Measurements from ENCODE around the gene EIF2B5. TPM values are rescaled to one million over a fixed set of nuclear protein-coding genes. Genes with fewer than 3 reads are reported as not detected.
A peak's percentile ranks its signal among the peaks of the same experiment; 100 is the strongest.

Gene EIF2B5
- total and polyA plus RNA-seq, 2 of the 13 experiments (the other 11 are each of a cell fraction or from before 2014, with no cell fraction given) = 38.4 to 60.2 TPM

DNA sequence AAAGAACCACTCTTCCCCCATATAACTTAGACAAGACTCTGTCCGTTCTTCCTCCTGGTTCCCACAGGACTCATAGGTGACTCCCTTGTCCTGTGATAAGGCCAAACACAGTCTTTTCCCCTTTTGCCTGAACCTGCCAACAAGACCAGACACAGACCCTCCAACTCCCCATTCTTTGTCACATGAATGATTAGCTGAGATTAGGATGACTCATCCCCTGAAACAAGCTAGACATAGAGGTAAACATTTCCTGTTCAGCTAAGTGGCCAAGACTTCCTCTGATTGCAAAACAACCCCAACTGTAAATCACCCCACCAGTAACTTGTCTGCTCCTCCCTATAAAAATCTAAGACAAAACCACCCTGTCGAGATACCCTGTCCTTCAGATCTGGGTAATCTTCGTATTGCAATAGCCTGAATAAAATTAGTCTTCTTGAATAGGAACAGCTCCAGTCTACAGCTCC is 49.7 kb upstream of the EIF2B5 start:
- H3K27me3 ChIP-seq (ENCODE audit: control insufficient read depth in 1 of 2, insufficient read depth in 2 of 2, low read length in 2 of 2) = peaks cover 0 to 1% of the 10 kb centered on the region in 2 experiments; a peak in 1 of 5 replicates
- FAIRE-seq (no peak), DNase-seq (ENCODE audit: low spot score) (no peak), ATAC-seq (no peak)
- no peaks in the 10 kb centered on the region for H3K79me2 ChIP-seq (ENCODE audit: insufficient read depth, low read length)
- no peaks in the 10 kb centered on the region for H4K20me1 ChIP-seq (ENCODE audit: insufficient read depth, low read length)
- TF ChIP-seq NRL (CRISPR knock-in tag; IDR thresholded peaks at IDR 0.05; ENCODE audit: borderline replicate concordance) (no peak), FOSL1 (CRISPR knock-in tag; IDR thresholded peaks at IDR 0.05; ENCODE audit: borderline replicate concordance) (peak; percentile 19; the same call in 1 of the 2 replicates), ZNF614 (CRISPR knock-in tag; IDR thresholded peaks at IDR 0.05; ENCODE audit: borderline replicate concordance) (peak; percentile 100), FOSL2 (CRISPR knock-in tag; IDR thresholded peaks at IDR 0.05) (peak; percentile 80), JUND (CRISPR knock-in tag; IDR thresholded peaks at IDR 0.05) (peak; percentile 37; the same call in 1 of the 2 replicates)
- TF ChIP-seq, protein P1, sequence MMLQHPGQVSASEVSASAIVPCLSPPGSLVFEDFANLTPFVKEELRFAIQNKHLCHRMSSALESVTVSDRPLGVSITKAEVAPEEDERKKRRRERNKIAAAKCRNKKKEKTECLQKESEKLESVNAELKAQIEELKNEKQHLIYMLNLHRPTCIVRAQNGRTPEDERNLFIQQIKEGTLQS (CRISPR knock-in tag; IDR thresholded peaks at IDR 0.05) = 0 out of 2 replicates have a peak, but pooled peaks have one; percentile 37
- TF ChIP-seq, protein P2, sequence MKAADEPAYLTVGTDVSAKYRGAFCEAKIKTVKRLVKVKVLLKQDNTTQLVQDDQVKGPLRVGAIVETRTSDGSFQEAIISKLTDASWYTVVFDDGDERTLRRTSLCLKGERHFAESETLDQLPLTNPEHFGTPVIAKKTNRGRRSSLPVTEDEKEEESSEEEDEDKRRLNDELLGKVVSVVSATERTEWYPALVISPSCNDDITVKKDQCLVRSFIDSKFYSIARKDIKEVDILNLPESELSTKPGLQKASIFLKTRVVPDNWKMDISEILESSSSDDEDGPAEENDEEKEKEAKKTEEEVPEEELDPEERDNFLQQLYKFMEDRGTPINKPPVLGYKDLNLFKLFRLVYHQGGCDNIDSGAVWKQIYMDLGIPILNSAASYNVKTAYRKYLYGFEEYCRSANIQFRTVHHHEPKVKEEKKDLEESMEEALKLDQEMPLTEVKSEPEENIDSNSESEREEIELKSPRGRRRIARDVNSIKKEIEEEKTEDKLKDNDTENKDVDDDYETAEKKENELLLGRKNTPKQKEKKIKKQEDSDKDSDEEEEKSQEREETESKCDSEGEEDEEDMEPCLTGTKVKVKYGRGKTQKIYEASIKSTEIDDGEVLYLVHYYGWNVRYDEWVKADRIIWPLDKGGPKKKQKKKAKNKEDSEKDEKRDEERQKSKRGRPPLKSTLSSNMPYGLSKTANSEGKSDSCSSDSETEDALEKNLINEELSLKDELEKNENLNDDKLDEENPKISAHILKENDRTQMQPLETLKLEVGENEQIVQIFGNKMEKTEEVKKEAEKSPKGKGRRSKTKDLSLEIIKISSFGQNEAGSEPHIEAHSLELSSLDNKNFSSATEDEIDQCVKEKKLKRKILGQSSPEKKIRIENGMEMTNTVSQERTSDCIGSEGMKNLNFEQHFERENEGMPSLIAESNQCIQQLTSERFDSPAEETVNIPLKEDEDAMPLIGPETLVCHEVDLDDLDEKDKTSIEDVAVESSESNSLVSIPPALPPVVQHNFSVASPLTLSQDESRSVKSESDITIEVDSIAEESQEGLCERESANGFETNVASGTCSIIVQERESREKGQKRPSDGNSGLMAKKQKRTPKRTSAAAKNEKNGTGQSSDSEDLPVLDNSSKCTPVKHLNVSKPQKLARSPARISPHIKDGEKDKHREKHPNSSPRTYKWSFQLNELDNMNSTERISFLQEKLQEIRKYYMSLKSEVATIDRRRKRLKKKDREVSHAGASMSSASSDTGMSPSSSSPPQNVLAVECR (CRISPR knock-in tag; IDR thresholded peaks at IDR 0.05; ENCODE audit: borderline replicate concordance) = no peak
- H3K9ac ChIP-seq (ENCODE audit: insufficient read depth, low read depth, low read length) = no peak overlapping the region
- BruUV-seq (replicated peaks) = no TSS peak
- H3K36me3 ChIP-seq (replicated peaks in 1 of 2; ENCODE audit: control insufficient read depth in 1 of 2, insufficient read depth in 2 of 2, low read length in 2 of 2) = no peaks in the 10 kb centered on the region
- no peak overlapping the region for H3K4me3 ChIP-seq (replicated peaks in 1 of 3; ENCODE audit: insufficient read depth in 1 of 3, low read depth in 2 of 3, low read length in 3 of 3)
- no peaks in the 10 kb centered on the region for H3K4me1 ChIP-seq (ENCODE audit: insufficient read depth, low read length)
- in situ Hi-C loops (cut with HindIII; ENCODE audit: extremely low pct_ligation_motif_present, low pct_unique_long_range_greater_than_20kb) = no loop called here
- intact Hi-C loops (cut with micrococcal nuclease; ENCODE audit: unreplicated experiment) = no loop called here
- H2AFZ ChIP-seq (ENCODE audit: low read length) = no peak overlapping the region
- ChIA-PET CTCF (ENCODE audit: low intra/inter-chr PET ratio, low total read pairs) (no interaction called here), POLR2A (no interaction called here)
- 17% methylated on average over 3 of the region's 3 CpGs for WGBS (ENCODE audit: low lambda C conversion rate)
- no peak overlapping the region for H3K4me2 ChIP-seq (ENCODE audit: low read depth, low read length)
- H3K27ac ChIP-seq (ENCODE audit: extremely low read length, insufficient read depth, low read length) = no peak overlapping the region
- peaks cover 9% of the 10 kb centered on the region for H3K9me3 ChIP-seq (ENCODE audit: low read length)
